ENCODE measurements around the gene NUFIP1. TPM values are rescaled to one million over a fixed set of nuclear protein-coding genes. Genes with fewer than 3 reads are reported as not detected.
"Not testable (repeated sequence)": the region's sequence is repeated elsewhere in the genome, so short reads cannot be mapped to it uniquely, and the experiment has no call there.

The NUFIP1 gene
- total RNA-seq, 1 donor from 2014 or later: 4.3 TPM

DNA sequence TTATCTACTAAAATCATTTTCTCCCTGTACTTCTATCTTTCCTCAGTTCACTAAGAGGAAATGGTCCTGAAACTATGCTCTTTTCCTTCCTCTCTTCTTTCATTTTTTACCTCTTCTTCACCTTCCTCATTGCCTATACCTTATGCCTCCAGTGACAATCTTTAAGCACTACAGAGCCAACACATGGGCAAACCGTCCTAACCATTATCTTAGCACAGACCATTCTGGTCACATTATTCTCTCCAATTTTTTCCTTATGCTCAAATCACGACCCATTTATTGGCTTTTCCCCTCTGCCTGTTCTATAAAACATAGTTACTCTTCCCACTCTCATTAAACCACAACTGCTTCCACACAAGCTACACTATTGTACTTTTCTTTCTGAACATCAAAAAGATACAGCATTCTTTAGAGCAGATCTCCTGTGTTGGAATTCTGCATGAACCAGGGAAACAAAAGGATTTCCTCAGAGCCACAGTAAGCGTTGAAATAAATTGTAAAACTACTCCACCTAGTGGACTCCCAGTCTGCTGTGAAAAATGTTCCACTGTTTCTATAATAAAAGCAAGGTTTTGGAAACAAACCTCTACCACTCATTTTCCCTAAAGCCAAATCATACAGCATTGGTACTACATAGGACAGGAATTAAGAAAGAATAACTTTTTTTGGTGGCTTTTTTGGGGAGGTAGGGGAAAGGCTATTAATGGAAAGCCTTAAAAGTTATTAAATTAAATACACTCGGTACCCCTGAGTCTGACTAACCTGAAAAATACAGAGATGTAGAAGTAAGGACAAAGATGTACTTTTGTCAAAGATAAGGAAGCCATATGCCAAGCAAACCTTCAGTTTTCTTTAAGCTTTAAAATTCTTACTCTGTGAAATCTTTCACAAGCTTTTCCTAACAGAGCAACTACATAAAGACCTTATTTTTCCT, 19.5 kb downstream of the NUFIP1 start:
- DNase-seq: peak; percentile 82

DNA sequence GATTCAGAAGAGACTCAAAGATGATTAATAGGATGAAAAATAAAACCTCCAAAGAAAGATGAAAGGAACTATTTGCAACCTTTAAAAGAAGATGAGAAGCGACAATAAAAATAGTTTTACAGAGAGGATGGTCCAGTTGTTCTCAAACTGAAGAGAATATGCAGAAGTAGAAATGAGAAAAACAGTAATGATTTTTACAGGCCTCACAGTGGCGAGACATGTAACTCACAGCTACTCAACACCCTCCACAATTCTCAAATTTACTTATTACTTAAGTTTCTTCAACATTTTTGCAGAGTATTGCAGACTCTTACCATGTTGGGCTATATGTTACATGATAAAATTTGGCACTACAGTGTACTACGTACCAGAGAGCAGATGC, 20.8 kb downstream of the NUFIP1 start:
- no peak for DNase-seq

DNA sequence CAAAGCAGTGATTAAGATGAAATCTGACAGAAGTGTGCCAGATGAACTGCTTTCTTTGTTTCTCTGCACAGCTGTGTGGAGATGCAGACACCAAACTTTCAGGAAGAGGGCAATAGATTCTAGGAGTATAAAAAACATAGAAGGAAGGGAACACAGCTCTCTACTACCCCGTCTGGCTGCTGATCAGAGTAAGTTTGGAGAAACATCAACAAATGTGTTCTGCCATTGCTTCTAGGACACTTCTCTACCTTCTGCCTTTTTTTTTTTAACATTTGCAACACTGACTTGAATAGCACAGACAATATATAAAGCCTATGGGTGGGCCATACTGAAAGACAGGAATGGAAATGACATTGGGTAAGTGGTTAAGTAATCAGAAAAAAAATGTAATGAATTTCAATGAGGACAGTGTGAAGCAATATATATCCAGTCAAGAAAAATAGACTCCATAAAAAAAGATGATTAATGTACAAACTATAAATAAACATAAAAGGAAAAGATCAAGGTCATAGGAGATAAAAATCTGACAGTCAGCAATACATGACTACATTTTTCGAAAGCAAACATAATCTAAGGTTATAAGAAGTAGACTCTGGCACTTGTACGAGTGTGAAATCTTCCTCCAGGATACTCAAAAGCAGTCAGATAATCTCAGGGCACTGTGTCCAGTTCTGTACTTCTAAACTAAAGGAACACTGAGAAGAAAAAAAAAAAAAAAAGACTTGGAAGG, 21.4 kb downstream of the NUFIP1 start:
- peak; percentile 22 for DNase-seq

DNA sequence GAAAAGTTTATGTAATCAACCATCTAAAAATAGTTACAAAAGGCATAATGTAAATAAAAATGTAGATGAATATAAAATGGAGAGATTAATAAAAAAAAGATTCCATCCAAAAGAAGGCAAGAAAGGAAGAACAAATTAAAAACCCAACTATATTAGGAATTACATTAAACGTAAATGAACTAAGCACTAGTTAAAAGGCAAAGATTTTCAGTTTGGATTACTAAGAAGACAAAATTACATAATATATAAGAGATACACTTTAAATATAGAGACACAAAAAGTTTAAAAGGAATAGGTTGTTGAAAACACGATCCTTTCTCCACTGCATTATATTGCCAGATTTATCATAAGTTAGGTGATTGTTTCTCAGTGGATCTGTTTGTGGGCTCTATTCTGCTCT, 27.3 kb downstream of the NUFIP1 start:
- DNase-seq: no peak

DNA sequence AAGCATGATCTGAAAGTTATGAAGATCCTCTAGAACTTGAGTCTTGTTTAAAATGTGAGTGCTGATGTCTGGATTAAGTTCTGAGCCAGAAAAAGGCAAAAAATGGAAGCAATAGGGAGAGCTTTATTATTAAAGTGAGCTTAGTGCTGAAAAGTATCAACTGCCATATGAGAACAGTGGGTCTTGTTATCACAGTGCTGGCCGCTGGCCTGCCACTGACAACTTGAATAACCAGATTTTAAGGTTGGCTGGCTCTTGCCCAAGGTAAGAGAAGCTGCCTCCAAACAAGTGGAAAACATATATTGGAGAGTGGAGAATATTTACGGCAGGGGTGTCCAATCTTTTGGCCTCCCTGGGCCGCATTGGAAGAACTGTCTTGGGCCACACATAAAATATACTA, 33.9 kb downstream of the NUFIP1 start:
- DNase-seq: peak; percentile 53

DNA sequence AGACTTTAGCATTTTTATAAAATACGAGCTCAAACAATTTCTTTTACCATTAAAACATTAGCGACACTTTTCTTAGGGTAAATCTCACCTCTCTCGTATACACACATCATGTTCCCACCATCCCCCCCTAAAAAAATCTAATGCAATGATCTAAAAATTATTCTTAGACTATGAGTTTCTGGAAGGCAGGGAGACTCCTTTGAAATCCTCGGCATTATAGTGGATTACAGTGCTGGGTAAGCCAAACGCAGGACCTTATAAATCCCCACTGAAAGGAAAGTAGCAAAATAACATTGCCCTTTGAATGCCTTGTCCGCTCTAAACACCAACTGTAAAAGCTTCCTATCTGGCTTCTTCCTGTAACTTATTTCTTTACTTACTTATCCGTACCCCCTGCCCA, 35.0 kb downstream of the NUFIP1 start:
- DNase-seq: no peak

DNA sequence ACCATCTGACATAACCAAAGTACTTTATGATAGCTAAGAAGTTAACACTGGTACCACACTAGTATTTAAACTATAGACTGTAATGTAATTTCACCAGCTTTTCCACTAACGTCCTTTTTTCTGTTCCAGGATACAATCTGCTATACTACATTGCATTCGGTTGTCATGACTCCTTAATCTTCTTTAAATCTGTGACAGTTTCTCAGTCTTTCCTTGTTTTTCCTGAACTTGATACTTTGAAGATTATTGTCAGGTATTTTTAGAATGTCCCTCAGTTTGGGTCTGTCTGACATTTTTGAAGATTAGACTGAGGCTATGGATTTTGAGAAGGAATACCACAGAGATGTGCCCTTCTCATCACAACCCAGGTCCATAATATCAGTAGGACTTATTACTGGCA, 36.6 kb downstream of the NUFIP1 start:
- no peak for DNase-seq

DNA sequence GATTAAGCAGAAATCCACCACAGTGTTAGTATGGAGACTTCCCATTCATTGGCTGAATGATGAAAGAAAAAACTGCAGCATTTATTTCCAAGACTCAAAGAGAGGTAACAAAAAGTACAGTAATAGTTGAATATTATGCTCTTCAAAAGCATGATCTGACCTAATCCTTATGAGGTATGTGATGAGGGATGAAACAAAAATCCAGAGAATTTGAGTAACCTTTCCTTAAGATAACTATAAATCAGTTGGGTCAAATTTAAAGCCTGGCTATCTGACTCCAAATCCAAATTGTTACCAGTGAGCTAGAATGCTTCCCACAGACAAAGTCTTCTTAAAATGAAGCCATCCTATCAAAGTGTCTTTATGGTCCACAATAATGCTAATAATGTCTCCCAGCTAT, 38.1 kb downstream of the NUFIP1 start:
- no peak for DNase-seq

DNA sequence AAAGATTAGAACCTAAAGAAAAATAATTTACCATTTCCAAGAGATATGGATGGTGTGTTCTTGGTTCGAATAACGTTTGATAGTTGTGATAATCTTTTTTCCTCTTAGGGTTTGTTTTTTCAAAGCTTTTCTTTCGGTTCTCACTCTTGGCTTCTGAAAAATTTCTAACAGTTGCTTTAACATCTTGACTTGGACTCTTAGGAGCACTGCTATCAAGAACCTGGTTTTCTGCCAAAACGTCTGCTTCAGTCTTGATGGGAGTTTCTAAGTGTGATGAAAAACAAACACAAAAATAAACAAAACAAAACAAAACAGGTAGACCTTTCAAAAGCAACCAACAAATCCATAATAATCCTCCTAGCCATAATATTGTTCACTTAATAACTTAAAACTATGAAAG, 45.9 kb downstream of the NUFIP1 start:
- DNase-seq: not testable (repeated sequence)

DNA sequence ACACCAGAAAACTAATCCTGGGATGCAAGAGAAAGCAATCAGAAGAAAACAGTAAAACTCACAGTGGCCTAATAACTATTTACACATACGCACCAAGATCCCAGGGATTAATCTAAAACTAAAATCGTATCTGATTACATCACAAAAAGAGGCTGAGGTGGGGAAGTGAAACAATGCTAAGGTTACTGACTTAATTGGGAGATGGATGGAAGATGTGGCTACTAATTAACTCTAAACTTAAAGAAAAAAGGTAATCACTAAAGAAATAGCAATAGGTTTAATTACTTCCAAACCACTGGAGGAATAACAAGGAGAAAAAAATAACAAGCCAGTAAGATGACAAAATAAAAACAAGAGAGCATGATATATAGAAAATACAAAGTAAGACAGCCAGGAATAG, 50.4 kb downstream of the NUFIP1 start:
- DNase-seq: no peak

DNA sequence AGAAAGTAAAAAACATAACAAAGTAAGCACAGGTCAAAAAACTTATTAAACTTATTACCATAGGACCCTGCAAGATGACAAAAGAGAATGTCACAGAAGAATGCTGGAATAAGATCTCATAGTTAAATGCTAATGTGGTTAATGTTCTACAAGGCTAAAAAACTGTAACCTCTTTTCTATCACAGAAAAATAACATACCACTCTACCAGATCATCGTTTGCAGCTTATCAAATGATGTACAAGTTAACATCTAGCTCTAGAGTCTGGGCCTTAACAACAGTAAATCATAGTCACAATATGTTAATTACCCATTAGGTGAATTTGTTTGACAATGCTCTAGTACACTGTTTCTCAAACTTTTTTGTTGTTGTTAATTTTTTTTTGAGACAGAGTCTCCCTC, 53.0 kb downstream of the NUFIP1 start:
- DNase-seq: no peak

DNA sequence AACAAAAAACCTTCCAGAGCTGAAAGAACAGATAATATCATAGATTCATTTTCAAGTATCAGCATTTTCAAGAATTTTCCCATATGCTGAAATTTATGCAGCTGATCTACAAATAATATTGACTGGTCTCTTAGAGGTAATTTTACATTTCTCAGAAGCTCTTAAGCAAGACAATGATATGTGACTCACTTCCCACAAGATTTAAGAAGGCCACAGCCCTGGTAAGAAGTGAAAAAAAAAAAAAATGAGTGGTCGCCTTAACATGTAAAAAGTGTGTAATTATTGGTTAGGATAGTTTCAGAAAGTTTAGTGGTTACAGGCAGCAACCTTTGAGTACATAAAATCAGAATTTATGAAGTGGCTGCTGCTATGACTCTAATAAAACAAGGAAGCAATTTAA, 54.5 kb downstream of the NUFIP1 start:
- no peak for DNase-seq

DNA sequence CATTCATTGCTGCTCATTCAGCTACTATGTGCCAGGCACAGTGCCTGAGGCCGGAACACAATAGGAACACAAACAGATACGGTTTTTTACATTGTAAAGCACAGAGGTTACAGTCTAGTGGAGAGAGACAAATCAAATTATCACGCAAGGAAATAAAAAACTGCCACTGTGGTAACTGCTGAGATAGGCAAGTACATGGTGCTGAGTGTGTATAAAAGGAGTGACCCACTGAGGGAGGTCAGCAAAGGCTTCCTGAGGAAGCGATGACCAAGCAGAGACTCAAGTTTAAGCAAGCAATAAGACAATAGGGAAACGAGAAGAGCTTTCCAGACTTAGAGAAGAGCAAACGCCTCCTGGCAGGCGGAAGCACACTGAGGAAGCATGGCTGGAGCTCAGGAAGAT, 56.4 kb downstream of the NUFIP1 start:
- no peak for DNase-seq

DNA sequence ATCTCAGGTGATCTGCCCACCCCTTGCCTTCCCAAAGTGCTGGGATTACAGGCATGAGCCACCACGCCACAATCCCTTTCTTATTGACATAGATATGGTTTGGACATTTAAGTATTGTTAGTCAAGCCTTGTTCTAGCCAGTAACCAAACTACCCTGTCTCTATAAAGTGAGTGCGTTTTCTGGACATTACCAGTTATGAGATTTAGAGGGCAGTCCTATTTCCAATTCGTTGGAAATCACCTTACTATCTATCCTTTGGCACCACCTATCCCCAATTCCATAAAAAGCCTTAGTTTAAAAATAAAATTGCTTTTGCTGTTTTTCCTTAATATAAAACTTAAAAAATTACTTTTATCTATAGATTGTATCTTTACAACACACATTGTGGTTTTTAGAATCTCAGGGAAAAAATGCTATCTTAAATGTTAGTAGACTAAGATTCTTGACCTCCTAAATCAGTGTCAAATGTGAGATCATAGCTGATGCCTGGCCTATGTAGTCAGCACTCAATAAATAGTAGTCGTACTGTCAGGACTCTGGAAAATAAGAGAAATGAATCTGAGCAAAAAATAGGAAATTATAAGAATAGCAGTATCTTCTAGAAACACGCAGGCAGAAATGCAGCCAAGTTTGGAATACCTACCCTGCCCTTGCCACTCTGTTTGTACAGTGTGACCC, 57.0 kb downstream of the NUFIP1 start:
- no peak for DNase-seq

DNA sequence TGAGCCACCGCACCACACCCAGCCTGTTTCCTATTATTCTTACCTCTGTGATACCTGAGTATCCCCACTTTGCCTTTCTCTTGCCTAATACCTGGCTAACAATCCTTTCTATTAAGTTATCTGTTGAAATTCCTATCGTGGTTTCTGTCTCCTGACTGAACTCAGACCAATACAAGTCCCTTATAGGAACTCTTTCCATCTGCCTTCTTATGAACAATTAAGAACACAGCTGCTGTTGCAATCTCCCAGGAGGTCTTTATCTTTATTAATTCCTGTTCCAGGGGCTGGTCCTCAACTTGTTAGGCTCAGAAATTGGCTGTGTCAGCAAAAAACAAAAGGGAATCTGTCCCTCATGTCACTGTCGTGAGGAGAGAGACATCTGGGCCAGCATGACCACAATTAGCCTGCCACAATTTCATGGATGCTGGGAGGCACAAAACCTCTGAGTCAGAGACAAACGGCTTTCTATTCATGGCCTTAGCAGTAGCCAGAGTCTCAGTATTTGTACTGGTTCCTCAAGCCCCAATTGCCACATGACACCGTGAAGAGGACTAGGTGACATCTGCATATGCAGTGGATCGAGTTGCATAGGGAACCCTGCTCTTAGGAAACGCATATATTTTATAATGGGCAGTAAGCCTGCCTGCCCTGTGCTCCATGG, 58.2 kb downstream of the NUFIP1 start:
- DNase-seq: no peak

DNA sequence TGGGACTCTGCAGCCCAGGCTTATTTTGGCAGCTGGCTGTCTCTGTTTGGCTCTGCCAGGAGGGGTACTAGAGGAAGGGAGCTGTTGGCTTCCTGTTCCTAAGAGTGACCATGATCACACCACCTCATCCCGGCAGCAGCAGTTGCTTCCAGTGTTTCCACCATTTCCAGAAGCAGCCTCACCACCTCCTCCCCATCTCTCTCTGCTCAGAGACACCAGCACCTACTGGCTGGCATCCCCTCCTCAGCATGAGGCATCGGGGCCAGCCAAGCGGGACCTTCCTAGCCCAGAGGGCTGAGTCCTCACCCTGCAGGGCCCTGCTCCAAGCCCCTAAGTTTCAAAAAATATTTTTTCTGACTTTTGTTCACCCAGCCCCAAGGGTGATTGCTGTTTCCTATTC, 59.0 kb downstream of the NUFIP1 start:
- DNase-seq: no peak

DNA sequence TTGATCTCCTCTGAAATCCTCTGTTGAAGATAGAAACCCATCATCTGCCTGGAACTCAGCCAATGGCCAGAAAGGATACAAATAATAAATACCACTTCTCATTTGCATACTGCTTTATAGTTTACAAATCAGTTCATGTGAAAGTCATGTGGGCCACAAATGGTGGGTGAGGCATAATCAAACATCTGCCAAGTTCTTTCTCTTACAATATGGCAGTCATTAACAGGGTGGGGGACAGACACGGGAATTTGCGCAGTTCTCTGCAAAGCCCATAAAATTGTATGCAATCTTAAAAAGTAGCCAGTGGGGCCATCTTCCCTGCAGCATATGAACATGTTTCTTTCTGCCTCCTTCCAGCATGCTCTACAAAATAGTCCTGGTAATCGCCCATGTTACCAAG, 59.6 kb downstream of the NUFIP1 start:
- DNase-seq: no peak

DNA sequence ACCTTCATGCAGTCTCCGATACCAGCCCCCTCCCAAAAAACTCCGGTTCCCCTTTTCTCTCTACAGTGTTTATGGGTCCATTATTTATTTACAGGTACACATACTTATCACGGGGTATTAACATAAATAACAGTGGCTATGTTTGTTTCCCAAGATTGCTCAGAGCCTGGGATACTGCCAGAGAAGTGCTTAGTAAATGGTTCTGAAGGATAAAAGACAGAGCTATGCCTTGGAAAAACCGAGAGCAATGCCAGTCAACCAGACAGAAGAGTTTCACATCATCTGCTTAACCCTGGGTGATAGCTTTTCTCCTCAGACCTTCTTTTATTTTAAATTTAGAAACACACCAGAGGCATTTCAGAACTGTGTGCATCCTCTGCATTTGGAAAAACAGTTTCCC, 61.3 kb downstream of the NUFIP1 start:
- DNase-seq: no peak

DNA sequence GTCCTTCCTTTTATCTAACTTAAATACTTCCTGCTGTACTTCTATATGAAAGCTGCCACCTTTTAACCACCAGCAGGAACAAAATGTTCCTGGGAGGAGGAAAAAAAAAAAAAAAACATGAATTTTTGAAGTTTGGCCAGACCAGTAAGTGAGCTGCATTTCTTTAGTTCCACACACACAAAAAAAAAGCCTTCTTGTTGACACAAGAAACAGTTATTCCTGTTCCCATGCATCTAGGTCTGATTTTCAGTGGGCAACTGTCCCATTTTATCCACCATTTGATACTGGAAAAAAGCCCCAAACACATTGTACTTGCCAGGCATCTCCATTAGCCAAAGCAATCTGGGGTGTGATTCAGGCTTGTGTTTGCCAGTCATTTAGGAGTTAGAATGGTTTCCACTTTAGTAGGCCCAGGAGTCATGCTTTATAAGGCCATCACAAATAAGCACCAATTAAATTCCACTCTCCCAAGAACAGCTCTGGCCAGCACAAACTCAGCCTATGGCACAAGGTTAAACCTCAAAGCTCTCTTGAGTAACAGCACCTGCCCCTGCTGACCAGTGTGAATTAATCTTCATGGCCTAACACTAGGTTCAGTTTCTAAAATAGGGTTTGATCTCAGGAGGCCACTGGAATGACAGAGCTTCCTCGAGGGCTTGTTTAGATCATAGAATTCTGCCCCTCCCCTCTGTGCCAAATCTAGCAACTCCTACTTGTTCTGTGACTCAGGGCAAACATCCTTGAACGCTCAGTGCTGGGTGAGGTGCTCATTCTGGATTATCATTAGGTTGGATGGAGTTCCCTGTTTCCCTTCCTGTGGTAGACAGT, 67.1 kb downstream of the NUFIP1 start:
- DNase-seq: peak; percentile 75

DNA sequence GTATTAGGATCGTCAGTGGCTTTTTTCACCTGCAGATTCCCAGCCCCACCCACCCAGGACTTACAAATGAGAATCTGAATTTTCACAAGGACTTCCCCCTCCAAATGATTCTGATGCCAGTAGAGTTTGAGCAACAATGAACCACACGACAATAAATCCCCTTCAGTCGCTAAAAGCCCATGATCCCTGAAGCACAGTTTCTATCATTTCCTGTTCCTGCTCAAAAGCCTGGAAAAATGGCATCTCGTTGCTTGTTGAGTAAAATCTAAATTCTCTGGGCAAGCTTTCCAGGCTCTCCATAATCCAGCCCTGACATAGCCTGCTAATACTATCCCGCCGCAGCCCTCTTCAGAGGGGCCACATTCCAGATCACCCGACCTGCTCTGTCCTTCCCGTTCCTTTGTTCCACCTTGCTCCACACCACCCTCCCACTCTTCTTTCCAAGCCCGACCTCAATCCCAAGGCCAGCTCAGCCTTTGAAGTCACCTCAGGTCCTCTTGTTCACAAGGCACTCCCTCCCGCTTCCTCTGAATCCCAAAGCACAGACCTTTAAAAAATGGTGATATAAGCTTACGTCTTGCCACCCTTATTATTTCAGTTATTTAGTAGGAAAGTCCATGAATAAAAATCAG, 67.9 kb downstream of the NUFIP1 start:
- DNase-seq: no peak

DNA sequence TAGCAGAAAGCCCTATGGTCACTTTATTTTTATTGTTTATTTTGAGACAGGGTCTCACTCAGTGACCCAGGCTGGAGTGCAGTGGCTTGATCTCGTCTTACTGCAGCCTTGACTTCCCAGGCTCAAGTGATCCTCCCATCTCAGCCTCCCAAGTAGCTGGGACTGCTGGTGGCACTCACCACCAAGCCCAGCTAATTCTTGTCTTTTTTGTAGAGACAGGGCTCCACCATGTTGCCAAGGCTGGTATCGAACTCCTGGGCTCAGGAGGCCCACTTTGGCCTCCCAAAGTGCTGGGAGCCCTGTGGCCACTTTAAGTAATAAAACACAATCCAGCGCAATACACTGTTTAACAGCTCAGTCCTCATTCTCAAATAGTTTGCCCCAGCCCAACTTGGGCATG, 69.3 kb downstream of the NUFIP1 start:
- no peak for DNase-seq
